T-cell (primary cell): ENCODE measurements around the gene RNF38. TPM values are rescaled to one million over a fixed set of nuclear protein-coding genes. Genes with fewer than 3 reads are reported as not detected.

Experiments used
- ATAC-seq, 4 experiments: fragments of 200-7000 bp in 3 of 4; fragments of 150-1000 bp in 1 of 4; cut with Tn5 transposase; replicated peaks in 1 of 4; 1 replicate in 3 of 4; 2 replicates in 1 of 4; pipeline ENCODE4 v1.10.0; 2021; ENCODE audit warnings: moderate library complexity in 3 of 4, mild to moderate bottlenecking in 2 of 4, moderate number of reproducible peaks in 1 of 4
- CTCF ChIA-PET, 2 donors: fragments of 300-600 bp; sonication (Branson Sonifier 250); formaldehyde crosslinking; loops; one replicate each; lab custom pipeline; 2022; ENCODE audit warnings: antibody characterized with exemption in 2 of 2; lab: Charles Lee
- POLR2A ChIA-PET, 2 donors: fragments of 300-600 bp; sonication (Branson Sonifier 250); formaldehyde crosslinking; loops; one replicate each; lab custom pipeline; 2022; ENCODE audit warnings: antibody characterized with exemption in 2 of 2; lab: Charles Lee
- DNase-seq, 35 experiments: peaks; one replicate each; pipeline versions ENCODE4 v3.0.0 to v3.0.0-alpha.2; 2013 to 2023
- H3K27ac ChIP-seq: one replicate; pipeline ENCODE4 v1.5.1; 2013; ENCODE audit warnings: low read length
- H3K27me3 ChIP-seq, 2 experiments: replicated peaks in 1 of 2; 1 replicate in 1 of 2; 2 replicates in 1 of 2; pipeline versions ENCODE4 v1.6.1 to v1.7.0; 2013; ENCODE audit warnings: low read length in 1 of 2, mixed read lengths in 1 of 2; ENCODE audit not compliant: control insufficient read depth in 2 of 2, insufficient read depth in 2 of 2; ENCODE audit errors: extremely low read depth in 1 of 2
- H3K36me3 ChIP-seq, 2 donors: 1 replicate in 1 of 2; 2 replicates in 1 of 2; pipeline versions ENCODE4 v1.6.1 to v1.7.0; 2013; ENCODE audit warnings: low read length in 1 of 2; ENCODE audit not compliant: control insufficient read depth in 2 of 2, insufficient read depth in 1 of 2; ENCODE audit errors: extremely low read depth in 1 of 2
- H3K4me1 ChIP-seq, 2 experiments: 1 replicate in 1 of 2; 2 replicates in 1 of 2; pipeline versions ENCODE4 v1.6.1 to v1.7.0; 2013; ENCODE audit warnings: low read length in 2 of 2, mixed read lengths in 1 of 2; ENCODE audit not compliant: insufficient read depth in 2 of 2, control insufficient read depth in 1 of 2; ENCODE audit errors: extremely low read depth in 1 of 2
- H3K4me3 ChIP-seq, 2 donors: 1 replicate in 1 of 2; 2 replicates in 1 of 2; pipeline versions ENCODE4 v1.5.1 to v1.7.0; 2013; ENCODE audit warnings: mild to moderate bottlenecking in 2 of 2, low read length in 1 of 2, moderate library complexity in 1 of 2; ENCODE audit not compliant: control insufficient read depth in 1 of 2; ENCODE audit errors: extremely low read depth in 1 of 2
- H3K9me3 ChIP-seq: 2 replicates; pipeline ENCODE4 v1.7.0; 2013
- H3K27ac Mint-ChIP-seq, 2 donors: one replicate each; pipeline ENCODE4 v1.8.0; 2020 to 2021; ENCODE audit warnings: mild to moderate bottlenecking in 2 of 2, mixed read lengths in 2 of 2
- H3K27me3 Mint-ChIP-seq, 2 donors: one replicate each; pipeline ENCODE4 v1.8.0; 2021 to 2022; ENCODE audit warnings: mixed read lengths in 2 of 2
- H3K36me3 Mint-ChIP-seq: one replicate; pipeline ENCODE4 v1.8.0; 2021; ENCODE audit warnings: mixed read lengths
- H3K4me1 Mint-ChIP-seq, 3 donors: one replicate each; pipeline ENCODE4 v1.8.0; 2020 to 2022; ENCODE audit warnings: mixed read lengths in 3 of 3, mild to moderate bottlenecking in 1 of 3
- H3K4me3 Mint-ChIP-seq, 3 donors: one replicate each; pipeline ENCODE4 v1.8.0; 2020 to 2022; ENCODE audit warnings: mild to moderate bottlenecking in 3 of 3, mixed read lengths in 3 of 3, moderate library complexity in 3 of 3
- H3K9me3 Mint-ChIP-seq, 3 donors: one replicate each; pipeline ENCODE4 v1.8.0; 2020 to 2022; ENCODE audit warnings: mixed read lengths in 3 of 3
- WGBS: methylation state at CpG from one replicate; pipeline ENCODE4 v1.1.5; 2013; ENCODE audit warnings: missing lambda C conversion rate; ENCODE audit not compliant: insufficient coverage; 5-methylcytosine and 5-hydroxymethylcytosine counted together
- total RNA-seq, 35 experiments: library from RNA in 6 of 35; stranded (reverse) in 6 of 35; fragments of 120-200 nt in 1 of 35; gene quantifications; one replicate each; pipeline versions ENCODE4 v1.2.1 to v1.2.4 and lab custom pipeline; 2013 to 2026

The RNF38 gene
- total RNA-seq, 5 donors from 2014 or later (not counting 1 experiment from before 2014, with no cell fraction given): 61.0 to 92.3 (median 71.2) TPM

DNA sequence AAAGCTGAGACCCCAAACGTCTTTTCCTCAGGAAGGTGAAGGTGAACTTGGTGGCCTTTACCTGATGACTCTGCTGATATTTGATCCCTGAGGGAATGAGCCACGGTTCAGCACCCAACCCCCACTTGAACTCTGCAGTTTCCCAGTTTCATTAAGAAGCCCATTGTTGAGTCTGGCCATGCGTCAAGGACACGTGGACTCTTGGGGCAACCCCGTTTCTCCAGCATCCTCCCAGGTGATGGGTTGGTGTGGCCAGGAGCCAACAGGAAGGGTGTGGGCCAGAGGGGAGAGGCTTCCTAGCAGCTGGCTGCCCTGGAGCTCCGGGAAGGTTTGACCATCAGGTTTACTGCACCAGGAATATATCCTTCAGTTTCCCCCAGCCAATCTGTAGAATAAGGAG, 82.3 kb downstream of the RNF38 start:
- CTCF ChIA-PET: no interaction called here
- Histone ChIP-seq H3K27me3 (peaks cover 0 to 22% of the 10 kb centered on the region in 2 experiments), H3K9me3 (no peaks in the 10 kb centered on the region), H3K27ac (no peak overlapping the region), H3K4me1 (no peaks in the 10 kb centered on the region), H3K36me3 (peaks cover 0 to 4% of the 10 kb centered on the region in 2 donors), H3K4me3 (no peak overlapping the region)
- ATAC-seq (no peak), DNase-seq (no peak)
- 24% methylated on average over 2 of the region's 6 CpGs for WGBS
- peaks cover 0 to 6% (median 0%) of the 10 kb centered on the region in 3 donors for H3K4me1 Mint-ChIP-seq
- no peak overlapping the region for H3K27ac Mint-ChIP-seq
- no peak overlapping the region for H3K4me3 Mint-ChIP-seq
- no peaks in the 10 kb centered on the region for H3K9me3 Mint-ChIP-seq
- POLR2A ChIA-PET: no interaction called here
- peaks cover 0 to 5% of the 10 kb centered on the region in 2 donors for H3K27me3 Mint-ChIP-seq
- no peaks in the 10 kb centered on the region for H3K36me3 Mint-ChIP-seq

DNA sequence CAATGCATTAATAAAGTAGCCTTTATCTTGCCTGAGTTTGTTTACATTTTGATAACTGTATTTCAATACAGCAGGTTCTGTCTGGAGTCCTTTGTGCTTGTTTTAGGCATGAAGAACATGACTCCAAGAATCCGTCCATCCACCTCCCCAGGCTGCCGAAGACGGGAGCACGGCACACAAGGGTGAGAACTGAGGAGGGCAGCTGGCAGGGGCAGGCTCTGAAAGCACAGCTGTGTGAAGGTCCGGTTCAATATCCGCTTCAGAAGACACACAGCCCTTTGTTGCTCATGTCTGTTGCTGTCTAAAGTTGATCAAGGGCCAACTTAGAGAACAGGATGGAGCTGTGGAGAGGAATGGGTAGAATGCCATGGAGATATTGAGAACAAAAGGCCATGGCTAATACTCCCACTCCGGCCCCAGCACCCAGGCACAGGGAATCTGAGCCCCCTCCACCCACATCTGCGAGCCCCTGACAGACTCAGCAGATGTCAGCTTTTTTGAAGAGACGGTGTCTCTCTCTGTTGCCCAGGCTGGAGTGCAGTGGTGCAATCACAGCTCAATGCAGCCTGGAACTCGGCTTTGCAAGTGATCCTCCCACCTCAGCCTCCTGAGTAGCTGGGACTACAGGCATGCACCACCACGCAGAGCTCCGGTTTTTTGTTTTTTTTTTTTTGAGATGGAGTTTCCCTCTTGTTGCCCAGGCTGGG, 83.3 kb downstream of the RNF38 start:
- peaks cover 0 to 6% (median 0%) of the 10 kb centered on the region in 3 donors for H3K4me1 Mint-ChIP-seq
- ChIA-PET POLR2A (no interaction called here), CTCF (no interaction called here)
- peaks cover 0 to 5% of the 10 kb centered on the region in 2 donors for H3K27me3 Mint-ChIP-seq
- H3K27ac ChIP-seq: no peak overlapping the region
- H3K9me3 Mint-ChIP-seq: no peaks in the 10 kb centered on the region
- H3K36me3 ChIP-seq: peaks cover 0 to 4% of the 10 kb centered on the region in 2 donors
- H3K9me3 ChIP-seq: no peaks in the 10 kb centered on the region
- H3K36me3 Mint-ChIP-seq: no peaks in the 10 kb centered on the region
- no peak for ATAC-seq
- H3K4me1 ChIP-seq: no peaks in the 10 kb centered on the region
- no peak for DNase-seq
- 89% methylated on average over 10 of the region's 12 CpGs for WGBS
- H3K4me3 Mint-ChIP-seq: no peak overlapping the region
- no peak overlapping the region for H3K4me3 ChIP-seq
- H3K27ac Mint-ChIP-seq: no peak overlapping the region
- H3K27me3 ChIP-seq: peaks cover 0 to 22% of the 10 kb centered on the region in 2 experiments

DNA sequence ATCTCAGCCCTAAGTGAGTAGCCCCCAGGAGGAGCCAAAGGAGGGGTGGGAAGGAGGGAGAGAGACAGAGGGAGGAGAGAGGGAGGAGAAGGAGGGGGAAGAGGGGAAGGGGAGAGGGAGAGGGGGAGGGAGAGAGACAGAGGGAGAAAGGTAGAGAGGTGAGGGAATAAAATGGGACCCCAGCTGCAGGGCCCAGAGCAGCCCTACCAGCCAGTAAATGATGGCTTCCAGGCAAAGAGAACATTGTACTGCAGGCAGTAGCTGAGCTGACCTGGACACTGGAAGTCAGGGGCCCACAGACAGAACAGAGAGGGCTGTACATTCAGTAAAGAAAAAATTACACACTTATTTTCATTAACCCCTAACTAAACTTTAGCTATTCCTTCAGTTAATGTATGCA, 84.0 kb downstream of the RNF38 start:
- DNase-seq (no peak), ATAC-seq (no peak)
- Mint-ChIP-seq H3K9me3 (no peaks in the 10 kb centered on the region), H3K4me3 (no peak overlapping the region), H3K27me3 (peaks cover 0 to 5% of the 10 kb centered on the region in 2 donors), H3K4me1 (peaks cover 0 to 6% (median 0%) of the 10 kb centered on the region in 3 donors), H3K27ac (no peak overlapping the region), H3K36me3 (no peaks in the 10 kb centered on the region)
- Histone ChIP-seq H3K27me3 (peaks cover 0 to 22% of the 10 kb centered on the region in 2 experiments), H3K9me3 (no peaks in the 10 kb centered on the region), H3K4me1 (no peaks in the 10 kb centered on the region), H3K27ac (no peak overlapping the region), H3K4me3 (no peak overlapping the region), H3K36me3 (peaks cover 0 to 4% of the 10 kb centered on the region in 2 donors)
- ChIA-PET POLR2A (no interaction called here), CTCF (no interaction called here)

DNA sequence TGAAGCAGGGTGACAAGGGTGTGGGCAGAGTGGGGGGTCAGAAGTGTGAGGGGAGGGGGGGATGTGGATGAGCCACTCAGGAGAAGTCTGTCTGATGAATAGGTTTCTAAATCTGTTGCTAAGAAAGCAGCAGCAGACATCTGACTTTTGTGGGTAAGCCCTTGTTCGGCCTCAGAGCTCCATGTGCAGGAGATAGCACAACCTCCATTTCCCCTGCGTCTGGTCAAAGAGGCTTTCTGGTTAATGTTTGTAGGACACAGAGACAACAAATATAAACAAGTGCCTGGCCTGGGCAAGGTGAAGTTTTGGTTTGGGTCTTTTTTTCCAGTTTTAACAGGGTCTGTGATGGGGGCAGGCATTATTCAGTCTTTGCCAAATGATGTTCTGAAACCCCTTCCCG, 84.8 kb downstream of the RNF38 start:
- ChIA-PET CTCF (no interaction called here), POLR2A (interaction anchor here in 1 of 2 donors (0.9 kb wide), 1 partner anchor 29 kb away, joined by 3 read pairs; no protein-coding TSS in a partner anchor)
- DNase-seq (no peak), ATAC-seq (no peak)
- H3K9me3 Mint-ChIP-seq: no peaks in the 10 kb centered on the region
- peaks cover 0 to 4% of the 10 kb centered on the region in 2 donors for H3K36me3 ChIP-seq
- H3K27ac ChIP-seq: no peak overlapping the region
- H3K27ac Mint-ChIP-seq: no peak overlapping the region
- peaks cover 0 to 5% of the 10 kb centered on the region in 2 donors for H3K27me3 Mint-ChIP-seq
- H3K36me3 Mint-ChIP-seq: no peaks in the 10 kb centered on the region
- H3K27me3 ChIP-seq: peaks cover 0 to 20% of the 10 kb centered on the region in 2 experiments
- no peaks in the 10 kb centered on the region for H3K4me1 ChIP-seq
- H3K4me3 ChIP-seq: no peak overlapping the region
- H3K9me3 ChIP-seq: no peaks in the 10 kb centered on the region
- no peak overlapping the region for H3K4me3 Mint-ChIP-seq
- peaks cover 0 to 6% (median 0%) of the 10 kb centered on the region in 3 donors for H3K4me1 Mint-ChIP-seq
- 62% methylated on average over 1 of the region's 3 CpGs for WGBS

DNA sequence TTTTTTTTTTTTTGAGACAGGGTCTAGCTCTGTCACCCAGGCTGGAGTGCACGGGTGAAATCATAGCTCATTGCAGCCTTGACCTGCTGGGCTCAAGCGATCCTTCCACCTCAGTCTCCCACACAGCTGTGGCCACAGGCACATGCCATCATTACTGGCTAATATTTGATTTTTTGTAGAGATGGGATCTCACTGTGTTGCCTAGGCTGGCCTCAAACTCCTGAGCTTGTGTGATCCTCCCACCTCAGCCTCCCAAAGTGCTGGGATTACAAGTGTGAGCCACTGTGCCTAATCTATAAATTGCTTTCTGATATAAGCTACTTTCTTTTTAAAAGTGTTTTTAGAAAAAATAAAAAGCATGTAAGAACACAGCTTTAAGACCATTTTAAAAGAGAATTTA, 85.3 kb downstream of the RNF38 start:
- H3K4me3 ChIP-seq: no peak overlapping the region
- ATAC-seq (no peak), DNase-seq (no peak)
- Mint-ChIP-seq H3K9me3 (no peaks in the 10 kb centered on the region), H3K27me3 (peaks cover 0 to 5% of the 10 kb centered on the region in 2 donors), H3K4me3 (no peak overlapping the region), H3K4me1 (peaks cover 0 to 6% (median 0%) of the 10 kb centered on the region in 3 donors), H3K27ac (no peak overlapping the region), H3K36me3 (no peaks in the 10 kb centered on the region)
- WGBS: no CpG with 5 or more reads among the region's 2 CpGs
- H3K9me3 ChIP-seq: no peaks in the 10 kb centered on the region
- H3K36me3 ChIP-seq: peaks cover 0 to 4% of the 10 kb centered on the region in 2 donors
- H3K4me1 ChIP-seq: no peaks in the 10 kb centered on the region
- peaks cover 0 to 19% of the 10 kb centered on the region in 2 experiments for H3K27me3 ChIP-seq
- no peak overlapping the region for H3K27ac ChIP-seq
- ChIA-PET CTCF (interaction anchor here in 1 of 2 donors (0.7 kb wide), 1 partner anchor 69 kb away, joined by 8 read pairs; no protein-coding TSS in a partner anchor), POLR2A (interaction anchor here in 1 of 2 donors (0.9 kb wide), 1 partner anchor 29 kb away, joined by 3 read pairs; no protein-coding TSS in a partner anchor)

DNA sequence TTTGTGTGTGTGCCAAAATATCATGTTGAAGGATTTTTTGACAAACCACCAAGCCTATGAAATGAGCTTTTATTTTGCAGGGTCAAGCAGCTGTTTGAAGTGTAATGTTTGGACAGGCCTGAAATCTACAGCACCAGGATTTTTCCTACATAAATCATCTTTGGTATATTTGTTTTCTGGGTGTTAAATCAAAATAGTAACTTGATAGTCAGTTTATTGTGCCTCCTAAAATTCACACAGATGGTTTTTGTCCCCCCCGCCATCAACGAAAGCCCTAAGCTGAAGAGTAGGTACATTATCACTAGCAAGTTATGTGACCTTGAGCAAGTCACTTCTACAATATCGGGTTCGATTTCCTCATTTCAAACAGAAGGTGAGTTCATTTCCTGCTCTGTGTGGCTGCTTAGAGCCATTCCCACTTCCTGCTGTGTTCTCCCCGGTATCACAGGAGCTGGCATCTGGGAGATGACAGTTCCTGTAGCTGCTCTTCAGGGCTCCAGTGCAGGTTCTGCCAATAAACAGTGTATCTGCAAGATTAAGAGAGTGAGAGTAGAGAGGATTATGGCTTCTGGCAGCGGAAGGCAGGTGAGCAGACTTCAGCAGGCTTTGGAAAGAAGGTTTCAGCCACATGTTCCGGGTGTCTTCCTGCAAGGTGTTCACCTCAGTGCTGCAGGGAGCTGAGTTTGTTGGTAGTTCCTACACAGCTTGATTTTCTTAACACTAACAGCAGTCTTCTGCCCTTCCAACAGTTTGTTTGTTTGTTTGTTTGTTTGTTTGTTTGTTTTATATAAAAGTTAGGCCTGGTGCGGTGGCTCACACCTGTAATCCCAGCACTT, 93.4 kb downstream of the RNF38 start:
- ChIA-PET CTCF (interaction anchor here in 1 of 2 donors (0.7 kb wide), 1 partner anchor 53 kb away, joined by 3 read pairs; no protein-coding TSS in a partner anchor), POLR2A (no interaction called here)
- 3% methylated on average over 3 of the region's 8 CpGs for WGBS
- ATAC-seq: peak in 2 of 4 experiments; percentile 33 to 37
- Histone ChIP-seq H3K4me1 (peaks cover 5 to 6% of the 10 kb centered on the region in 2 experiments), H3K36me3 (no peaks in the 10 kb centered on the region), H3K9me3 (no peaks in the 10 kb centered on the region), H3K27ac (no peak overlapping the region), H3K4me3 (no peak overlapping the region), H3K27me3 (no peaks in the 10 kb centered on the region)
- Mint-ChIP-seq H3K27ac (peak overlapping the region; percentile 53 to 78), H3K27me3 (no peaks in the 10 kb centered on the region), H3K4me3 (peak overlapping the region in 1 of 3 donors; percentile 39), H3K36me3 (no peaks in the 10 kb centered on the region), H3K4me1 (peaks cover 8 to 15% (median 11%) of the 10 kb centered on the region in 3 donors), H3K9me3 (no peaks in the 10 kb centered on the region)
- DNase-seq: no peak
